Esophagus squamous epithelium (tissue), 5 donors: ENCODE data around the gene RAB40A. TPM values are rescaled to one million over a fixed set of nuclear protein-coding genes. Genes with fewer than 3 reads are reported as not detected.

Source experiments
- DNase-seq: peaks from one replicate; lab custom pipeline; 2025; lab: John Stamatoyannopoulos, UW
- H3K27ac ChIP-seq, 4 donors: fragments of 200-600 bp; sonication (generic); one replicate each; pipeline ENCODE4 v1.5.1; 2016 to 2019; ENCODE audit warnings: mild to moderate bottlenecking in 1 of 4
- H3K27me3 ChIP-seq, 4 donors: fragments of 200-600 bp; sonication (generic); 1 replicate in 3 of 4; 2 replicates in 1 of 4; pipeline versions ENCODE4 v1.5.1 to v1.6.0; 2017 to 2021; ENCODE audit warnings: antibody characterized with exemption in 1 of 4
- H3K36me3 ChIP-seq, 3 donors: fragments of 200-600 bp; sonication (generic); one replicate each; pipeline ENCODE4 v1.5.1; 2016 to 2019
- H3K4me1 ChIP-seq, 3 donors: fragments of 200-600 bp; sonication (generic); one replicate each; pipeline ENCODE4 v1.5.1; 2017 to 2019
- H3K4me3 ChIP-seq, 4 donors: fragments of 200-600 bp; sonication (generic); 1 replicate in 3 of 4; 2 replicates in 1 of 4; pipeline ENCODE4 v1.5.1; 2016 to 2019; ENCODE audit warnings: mild to moderate bottlenecking in 2 of 4, moderate library complexity in 1 of 4
- H3K9me3 ChIP-seq, 3 donors: fragments of 200-600 bp; sonication (generic); one replicate each; pipeline ENCODE4 v1.5.1; 2016 to 2019
- POLR2A ChIP-seq, 4 donors: fragments of 450-650 bp; IDR thresholded peaks; one replicate each; pipeline ENCODE4 v1.6.1; 2017; ENCODE audit warnings: antibody characterized with exemption in 4 of 4, mild to moderate bottlenecking in 4 of 4, moderate library complexity in 3 of 4
- WGBS, 2 donors: methylation state at CpG; one replicate each; pipeline ENCODE4 v1.1.5; 2018; 5-methylcytosine and 5-hydroxymethylcytosine counted together
- intact Hi-C: fragments of 100-400 bp; cut with DNase I; formaldehyde crosslinking; loops from one replicate; pipeline ENCODE4 v1.15.0; 2022
- total RNA-seq, 4 donors: library from RNA; depleted of rRNA; stranded (reverse); fragments of >200 nt; gene quantifications; one replicate each; pipeline ENCODE4 v1.1.0, GENCODE V29; 2016
- TF ChIP-seq, protein P1 (sequence below), 6 experiments: fragments of 450-650 bp in 4 of 6; fragments of 200-600 bp in 2 of 6; sonication (generic) in 2 of 6; IDR thresholded peaks; one replicate each; pipeline ENCODE4 v1.5.1; 2016 to 2019; ENCODE audit warnings: antibody characterized with exemption in 6 of 6, mild to moderate bottlenecking in 4 of 6, moderate library complexity in 4 of 6
- donor health status: DM: yes; HTN: yes; CAD: no.

The RAB40A gene, protein sequence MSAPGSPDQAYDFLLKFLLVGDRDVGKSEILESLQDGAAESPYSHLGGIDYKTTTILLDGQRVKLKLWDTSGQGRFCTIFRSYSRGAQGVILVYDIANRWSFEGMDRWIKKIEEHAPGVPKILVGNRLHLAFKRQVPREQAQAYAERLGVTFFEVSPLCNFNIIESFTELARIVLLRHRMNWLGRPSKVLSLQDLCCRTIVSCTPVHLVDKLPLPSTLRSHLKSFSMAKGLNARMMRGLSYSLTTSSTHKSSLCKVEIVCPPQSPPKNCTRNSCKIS
- 10 to 100 TPM in 1 of 4 donors, 1 to 10 TPM in 1, under 1 TPM in 2; 0.15 to 14.1 (median 1.0) TPM for total RNA-seq

- Histone ChIP-seq H3K27me3 (no peaks in the 10 kb centered on the region), H3K4me1 (no peaks in the 10 kb centered on the region), H3K36me3 (no peaks in the 10 kb centered on the region), H3K27ac (no peak within 1 kb of the TSS), H3K4me3 (no peak within 1 kb of the TSS), H3K9me3 (no peaks in the 10 kb centered on the region)
- 41 to 71% methylated on average over 2 of the region's 2 CpGs for WGBS, 2 donors
- intact Hi-C loops, result no loop called here
- TF ChIP-seq, protein P1, sequence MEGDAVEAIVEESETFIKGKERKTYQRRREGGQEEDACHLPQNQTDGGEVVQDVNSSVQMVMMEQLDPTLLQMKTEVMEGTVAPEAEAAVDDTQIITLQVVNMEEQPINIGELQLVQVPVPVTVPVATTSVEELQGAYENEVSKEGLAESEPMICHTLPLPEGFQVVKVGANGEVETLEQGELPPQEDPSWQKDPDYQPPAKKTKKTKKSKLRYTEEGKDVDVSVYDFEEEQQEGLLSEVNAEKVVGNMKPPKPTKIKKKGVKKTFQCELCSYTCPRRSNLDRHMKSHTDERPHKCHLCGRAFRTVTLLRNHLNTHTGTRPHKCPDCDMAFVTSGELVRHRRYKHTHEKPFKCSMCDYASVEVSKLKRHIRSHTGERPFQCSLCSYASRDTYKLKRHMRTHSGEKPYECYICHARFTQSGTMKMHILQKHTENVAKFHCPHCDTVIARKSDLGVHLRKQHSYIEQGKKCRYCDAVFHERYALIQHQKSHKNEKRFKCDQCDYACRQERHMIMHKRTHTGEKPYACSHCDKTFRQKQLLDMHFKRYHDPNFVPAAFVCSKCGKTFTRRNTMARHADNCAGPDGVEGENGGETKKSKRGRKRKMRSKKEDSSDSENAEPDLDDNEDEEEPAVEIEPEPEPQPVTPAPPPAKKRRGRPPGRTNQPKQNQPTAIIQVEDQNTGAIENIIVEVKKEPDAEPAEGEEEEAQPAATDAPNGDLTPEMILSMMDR (IDR thresholded peaks at IDR 0.05), result no peak
- no peak for TF ChIP-seq POLR2A (IDR thresholded peaks at IDR 0.05)
- DNase-seq, result no peak
These were observed at the start of gene RAB40A for GRCh38 chrX:103519389-103519788. TSS of gene RAB40A (minus strand) at chrX:103519489. CDS start at chrX:103500756, 18,733 bp downstream.

- Histone ChIP-seq H3K4me1 (no peaks in the 10 kb centered on the region), H3K27ac (no peak overlapping the region), H3K36me3 (no peaks in the 10 kb centered on the region), H3K27me3 (no peaks in the 10 kb centered on the region), H3K9me3 (no peaks in the 10 kb centered on the region), H3K4me3 (no peak overlapping the region)
- 26 to 57% methylated on average over 1 of the region's 1 CpG for WGBS, 2 donors
- intact Hi-C loops, result no loop called here
- TF ChIP-seq POLR2A (IDR thresholded peaks at IDR 0.05), result no peak
- TF ChIP-seq, protein P1 (IDR thresholded peaks at IDR 0.05), result no peak
- DNase-seq, result no peak
These were observed 46.5 kb upstream of the RAB40A start for GRCh38 chrX:103565752-103566151.

DNA sequence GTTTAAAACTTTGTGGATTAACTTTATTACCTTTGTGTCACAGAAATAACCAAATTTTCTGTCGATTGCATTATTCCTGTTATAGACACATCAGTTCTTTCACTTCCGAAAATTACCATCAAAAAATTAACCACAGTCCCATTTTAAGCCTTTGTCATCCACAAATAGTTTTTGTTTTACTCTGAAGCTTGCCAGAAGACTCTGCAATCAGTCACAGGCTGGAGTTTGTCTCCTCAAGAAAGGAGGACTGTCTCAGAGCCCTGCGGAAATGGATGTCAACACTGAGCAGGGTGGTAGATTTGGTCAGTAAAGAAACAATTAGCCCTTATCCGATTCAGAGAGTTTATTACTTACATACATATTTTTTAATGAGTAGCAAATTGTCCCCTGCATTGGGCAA lies 45.9 kb upstream of the RAB40A start:
- no peaks in the 10 kb centered on the region for H3K36me3 ChIP-seq
- no peaks in the 10 kb centered on the region for H3K27me3 ChIP-seq
- H3K27ac ChIP-seq, result no peak overlapping the region
- TF ChIP-seq, protein P1 (IDR thresholded peaks at IDR 0.05), result no peak
- no peak for TF ChIP-seq POLR2A (IDR thresholded peaks at IDR 0.05)
- no peak for DNase-seq
- WGBS, 2 donors, result 56 to 75% methylated on average over 4 of the region's 4 CpGs
- no peak overlapping the region for H3K4me3 ChIP-seq
- no peaks in the 10 kb centered on the region for H3K9me3 ChIP-seq
- no peaks in the 10 kb centered on the region for H3K4me1 ChIP-seq
- intact Hi-C loops, result no loop called here

- Histone ChIP-seq H3K4me3 (no peak overlapping the region), H3K4me1 (no peaks in the 10 kb centered on the region), H3K27me3 (no peaks in the 10 kb centered on the region), H3K27ac (no peak overlapping the region), H3K36me3 (no peaks in the 10 kb centered on the region), H3K9me3 (no peaks in the 10 kb centered on the region)
- no peak for TF ChIP-seq POLR2A (IDR thresholded peaks at IDR 0.05)
- TF ChIP-seq, protein P1 (IDR thresholded peaks at IDR 0.05), result no peak
- intact Hi-C loops, result no loop called here
- no peak for DNase-seq
- WGBS, 2 donors, result 44 to 66% methylated on average over 2 of the region's 2 CpGs
These were observed 43.5 kb upstream of the RAB40A start for GRCh38 chrX:103562801-103563200.

- H3K9me3 ChIP-seq, result no peaks in the 10 kb centered on the region
- no peaks in the 10 kb centered on the region for H3K36me3 ChIP-seq
- TF ChIP-seq POLR2A (IDR thresholded peaks at IDR 0.05), result no peak
- TF ChIP-seq, protein P1 (IDR thresholded peaks at IDR 0.05), result no peak
- H3K27ac ChIP-seq, result no peak overlapping the region
- no peak overlapping the region for H3K4me3 ChIP-seq
- no peaks in the 10 kb centered on the region for H3K4me1 ChIP-seq
- DNase-seq, result no peak
- WGBS, 2 donors, result 55 to 85% methylated on average over 1 of the region's 1 CpG
- intact Hi-C loops, result no loop called here
- H3K27me3 ChIP-seq, result no peaks in the 10 kb centered on the region
These were observed 41.0 kb upstream of the RAB40A start for GRCh38 chrX:103560256-103560655.
